H1 (cell line): ENCODE measurements around the gene WDR7. TPM values are rescaled to one million over a fixed set of nuclear protein-coding genes. Genes with fewer than 3 reads are reported as not detected.

Source experiments
- ATF2 ChIP-seq: IDR thresholded peaks from 2 replicates; pipeline ENCODE4 v1.6.1; 2012; ENCODE audit warnings: low read length, inconsistent platforms
- ATF3 ChIP-seq: IDR thresholded peaks from 2 replicates; pipeline ENCODE4 v1.6.1; 2011; ENCODE audit warnings: low read depth, mild to moderate bottlenecking, low read length; ENCODE audit not compliant: insufficient read depth
- HDAC2 ChIP-seq, 2 experiments: fragments of 300-600 bp in 1 of 2; sonication (generic) in 1 of 2; IDR thresholded peaks; 2 replicates each; pipeline ENCODE4 v1.6.1; 2011 to 2012; ENCODE audit warnings: low read depth in 2 of 2, low read length in 2 of 2, mild to moderate bottlenecking in 2 of 2, moderate library complexity in 2 of 2, borderline replicate concordance in 1 of 2, inconsistent platforms in 1 of 2
- TEAD4 ChIP-seq: IDR thresholded peaks from 2 replicates; pipeline ENCODE4 v1.6.1; 2012; ENCODE audit warnings: low read depth, low read length, inconsistent platforms, mixed read lengths
- polyA plus RNA-seq, 7 experiments: library from polyadenylated mRNA; depleted of rRNA in 3 of 7; stranded (reverse) in 5 of 7; unstranded in 2 of 7; fragments of >200 nt in 5 of 7; fragments of 200-250 nt in 2 of 7; gene quantifications; 1 replicate in 5 of 7; 2 replicates in 1 of 7; 4 replicates in 1 of 7; pipeline versions ENCODE4 v1.2.1 to v1.2.3, GENCODE V29; 2011 to 2013; ENCODE audit warnings: missing spikeins in 2 of 7, mixed read lengths in 2 of 7
- total RNA-seq: library from RNA; stranded (reverse); fragmentation: NEBNext Ultra II Directional; extraction: Animal tissue kit (Norgen Biotek cat#: 25700); gene quantifications from 2 replicates; pipeline ENCODE4 v1.2.1, GENCODE V29; 2021

The WDR7 gene
- total and polyA plus RNA-seq, 2 of the 8 experiments (the other 6 are each of a cell fraction or from before 2014, with no cell fraction given) = 5.5 to 15.2 TPM

DNA sequence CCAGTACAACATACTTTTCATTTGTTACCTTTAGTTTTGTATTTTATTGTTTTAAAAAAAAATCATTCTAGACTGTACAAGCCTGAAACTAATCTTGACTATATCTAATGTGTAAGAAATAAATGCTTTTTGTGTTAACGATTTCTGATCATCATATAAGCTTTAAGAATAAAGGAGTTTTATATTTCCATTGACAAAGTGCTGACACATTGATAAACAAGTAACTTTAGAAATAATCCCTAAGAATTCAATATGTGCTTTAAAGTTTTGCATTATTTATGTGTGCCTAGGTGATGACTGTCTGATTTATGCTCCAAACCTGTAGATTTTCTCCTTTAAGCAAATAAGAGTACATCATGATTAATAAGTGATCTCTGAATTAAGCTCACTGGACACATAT lies 248.5 kb downstream of the WDR7 start (continued):
- TF ChIP-seq ATF3 = no peak
- TF ChIP-seq TEAD4 = no peak
- no peak for TF ChIP-seq ATF2
- no peak for TF ChIP-seq HDAC2 (IDR thresholded peaks at IDR 0.05; ENCODE audit: borderline replicate concordance in 1 of 2, low read depth in 2 of 2, low read length in 2 of 2)
- TF ChIP-seq, all 59 proteins: peak for 0
